Measurements from ENCODE around the gene XYLT1.

DNA sequence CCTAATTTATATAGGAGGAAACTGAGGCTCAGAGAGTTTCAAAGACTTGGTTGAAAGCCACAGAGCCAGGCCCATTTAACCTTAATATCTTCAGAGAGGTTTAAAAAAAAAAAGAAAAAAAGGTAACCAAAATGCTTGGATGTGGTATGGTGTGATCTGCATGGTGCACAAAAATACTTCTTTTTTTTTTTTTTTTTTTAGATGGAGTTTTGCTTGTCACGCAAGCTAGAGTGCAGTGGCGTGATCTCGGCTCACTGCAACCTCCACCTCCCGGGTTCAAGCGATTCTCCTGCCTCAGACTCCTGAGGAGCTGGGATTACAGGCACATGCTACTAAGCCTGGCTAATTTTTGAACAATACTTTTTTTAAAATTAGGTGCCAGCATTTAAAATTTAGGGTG lies 101.8 kb downstream of the XYLT1 start:
- TF ChIP-seq, protein P1, sequence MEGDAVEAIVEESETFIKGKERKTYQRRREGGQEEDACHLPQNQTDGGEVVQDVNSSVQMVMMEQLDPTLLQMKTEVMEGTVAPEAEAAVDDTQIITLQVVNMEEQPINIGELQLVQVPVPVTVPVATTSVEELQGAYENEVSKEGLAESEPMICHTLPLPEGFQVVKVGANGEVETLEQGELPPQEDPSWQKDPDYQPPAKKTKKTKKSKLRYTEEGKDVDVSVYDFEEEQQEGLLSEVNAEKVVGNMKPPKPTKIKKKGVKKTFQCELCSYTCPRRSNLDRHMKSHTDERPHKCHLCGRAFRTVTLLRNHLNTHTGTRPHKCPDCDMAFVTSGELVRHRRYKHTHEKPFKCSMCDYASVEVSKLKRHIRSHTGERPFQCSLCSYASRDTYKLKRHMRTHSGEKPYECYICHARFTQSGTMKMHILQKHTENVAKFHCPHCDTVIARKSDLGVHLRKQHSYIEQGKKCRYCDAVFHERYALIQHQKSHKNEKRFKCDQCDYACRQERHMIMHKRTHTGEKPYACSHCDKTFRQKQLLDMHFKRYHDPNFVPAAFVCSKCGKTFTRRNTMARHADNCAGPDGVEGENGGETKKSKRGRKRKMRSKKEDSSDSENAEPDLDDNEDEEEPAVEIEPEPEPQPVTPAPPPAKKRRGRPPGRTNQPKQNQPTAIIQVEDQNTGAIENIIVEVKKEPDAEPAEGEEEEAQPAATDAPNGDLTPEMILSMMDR (IDR thresholded peaks at IDR 0.05): no peak
- no peak for TF ChIP-seq POLR2A (IDR thresholded peaks at IDR 0.05)

Measured in thyroid gland (tissue), 4 donors.